Psoas muscle (tissue), 8 donors: ENCODE data around the gene LARP1. TPM values are rescaled to one million over a fixed set of nuclear protein-coding genes. Genes with fewer than 3 reads are reported as not detected.

Experiments used
- ATAC-seq, 4 donors: fragments of 200-7000 bp; cut with Tn5 transposase; one replicate each; pipeline ENCODE4 v1.9.1; 2020; ENCODE audit warnings: moderate library complexity in 3 of 4, mild to moderate bottlenecking in 2 of 4
- DNase-seq, 2 donors: peaks; one replicate each; pipeline ENCODE4 v3.0.0-alpha.2; 2020
- H3K27ac ChIP-seq: fragments of 200-600 bp; one replicate; pipeline ENCODE4 v1.8.0; 2022
- H3K27me3 ChIP-seq, 3 donors: fragments of 200-600 bp in 1 of 3; one replicate each; pipeline versions ENCODE4 v1.6.1 to v1.8.0; 2013 to 2022; ENCODE audit warnings: low read length in 2 of 3, mild to moderate bottlenecking in 2 of 3, moderate library complexity in 1 of 3; ENCODE audit not compliant: insufficient read depth in 3 of 3
- H3K36me3 ChIP-seq, 2 donors: fragments of 200-600 bp in 1 of 2; one replicate each; pipeline versions ENCODE4 v1.6.1 to v1.8.0; 2013 to 2022; ENCODE audit warnings: low read depth in 1 of 2, mild to moderate bottlenecking in 1 of 2, moderate library complexity in 1 of 2; ENCODE audit not compliant: insufficient read depth in 1 of 2
- H3K4me1 ChIP-seq: fragments of 200-600 bp; one replicate; pipeline ENCODE4 v1.8.0; 2022
- H3K4me3 ChIP-seq: fragments of 200-600 bp; one replicate; pipeline ENCODE4 v1.8.0; 2022; ENCODE audit warnings: mild to moderate bottlenecking
- H3K9me3 ChIP-seq: fragments of 200-600 bp; one replicate; pipeline ENCODE4 v1.8.0; 2022
- WGBS, 3 donors: extraction: QIAGEN DNeasy Blood & Tissue Kit; methylation state at CpG; one replicate each; pipeline versions ENCODE4 v1.1.6 to v1.1.7; 2013; 5-methylcytosine and 5-hydroxymethylcytosine counted together
- intact Hi-C, 2 donors: fragments of 100-400 bp; cut with DNase I; formaldehyde crosslinking; loops; one replicate each; pipeline versions ENCODE4 v1.11.0 to v1.14.2; 2022
- long read RNA-seq, 2 donors: library from polyadenylated mRNA; unstranded; transcript quantifications; one replicate each; pipeline ENCODE4 v2.0.0, GENCODE V29; 2021
- polyA plus RNA-seq, 3 donors: library from polyadenylated mRNA; stranded (reverse); fragments of 200-250 nt; gene quantifications; one replicate each; pipeline ENCODE4 v1.2.3, GENCODE V29; 2013
- total RNA-seq, 4 donors: library from RNA; stranded (reverse); fragmentation: NEBNext Ultra II Directional in 2 of 4; extraction: Animal tissue kit (Norgen Biotek cat#: 25700) in 2 of 4; gene quantifications; one replicate each; pipeline versions ENCODE4 v1.2.1 to v1.2.4, GENCODE V29; 2021 to 2023
- TF ChIP-seq, protein P1 (sequence below): fragments of 200-600 bp; IDR thresholded peaks from one replicate; pipeline ENCODE4 v1.8.0; 2022; ENCODE audit warnings: antibody characterized with exemption
- donor health status: healthy with polysubstance abuse.
- donor health status: DM: no; HTN: no; CAD: no; lungs with moderate emphysema.
- donor health status: Bipolar disorder and iron deficiency.
- donor health status: healthy.
- donor health status: DM: yes; HTN: yes; CAD: no.
- donor health status: DM: no; HTN: no; CAD: no.
- donor health status: DM: no; HTN: no; CAD: no.
- donor health status: DM: yes; HTN: yes; CAD: no.

Gene LARP1
- total RNA-seq = 100 to 1,000 TPM; 105 to 173 (median 162) TPM
- 100 to 1,000 TPM in 1 of 3 donors, 10 to 100 TPM in 2; 34.1 to 108 (median 48.4) TPM for polyA plus RNA-seq
- long read RNA-seq, donor 1, partial matches to known transcripts = 8 of 41 reads
- long read RNA-seq, donor 1, other reads (novel, unspliced or antisense) = 33 of 41 reads
- long read RNA-seq, donor 2, partial matches to known transcripts = 35 of 128 reads
- long read RNA-seq, donor 2, other reads (novel, unspliced or antisense) = 92 of 128 reads

- H3K27me3 ChIP-seq = no peaks in the 10 kb centered on the region
- peak; percentile 14 to 39 (median 27) for ATAC-seq
- peak in 1 of 2 donors; percentile 77 for DNase-seq
- TF ChIP-seq, protein P1, sequence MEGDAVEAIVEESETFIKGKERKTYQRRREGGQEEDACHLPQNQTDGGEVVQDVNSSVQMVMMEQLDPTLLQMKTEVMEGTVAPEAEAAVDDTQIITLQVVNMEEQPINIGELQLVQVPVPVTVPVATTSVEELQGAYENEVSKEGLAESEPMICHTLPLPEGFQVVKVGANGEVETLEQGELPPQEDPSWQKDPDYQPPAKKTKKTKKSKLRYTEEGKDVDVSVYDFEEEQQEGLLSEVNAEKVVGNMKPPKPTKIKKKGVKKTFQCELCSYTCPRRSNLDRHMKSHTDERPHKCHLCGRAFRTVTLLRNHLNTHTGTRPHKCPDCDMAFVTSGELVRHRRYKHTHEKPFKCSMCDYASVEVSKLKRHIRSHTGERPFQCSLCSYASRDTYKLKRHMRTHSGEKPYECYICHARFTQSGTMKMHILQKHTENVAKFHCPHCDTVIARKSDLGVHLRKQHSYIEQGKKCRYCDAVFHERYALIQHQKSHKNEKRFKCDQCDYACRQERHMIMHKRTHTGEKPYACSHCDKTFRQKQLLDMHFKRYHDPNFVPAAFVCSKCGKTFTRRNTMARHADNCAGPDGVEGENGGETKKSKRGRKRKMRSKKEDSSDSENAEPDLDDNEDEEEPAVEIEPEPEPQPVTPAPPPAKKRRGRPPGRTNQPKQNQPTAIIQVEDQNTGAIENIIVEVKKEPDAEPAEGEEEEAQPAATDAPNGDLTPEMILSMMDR = no peak
- 0 to 1% (median 1%) methylated on average over 27 to 74 of the region's 75 CpGs for WGBS, 3 donors
- peak within 1 kb of the TSS; percentile 99 for H3K27ac ChIP-seq
- H3K4me1 ChIP-seq = peaks cover 42% of the 10 kb centered on the region
- H3K36me3 ChIP-seq = no peaks in the 10 kb centered on the region
- intact Hi-C loops = loop anchor here (1.0 to 5.0 kb wide), 4 partner anchors 73 to 182 kb away; partner anchors contain the start of genes CNOT8 (in 2 of the 2) and GEMIN5 (in 1 of the 2)
- H3K4me3 ChIP-seq = peak within 1 kb of the TSS; percentile 99
- H3K9me3 ChIP-seq = no peaks in the 10 kb centered on the region
These were observed at the start of gene LARP1 for GRCh38 chr5:154755361-154756008. Gene LARP1 (plus strand): TSS chr5:154755377. CDS start chr5:154755758, 381 bp downstream.

GRCh38 chr5:154706416-154706815, 48.8 kb upstream of the LARP1 start:
- Histone ChIP-seq H3K27ac (peak overlapping the region; percentile 1), H3K27me3 (no peaks in the 10 kb centered on the region), H3K4me1 (peaks cover 17% of the 10 kb centered on the region), H3K4me3 (no peak overlapping the region), H3K9me3 (no peaks in the 10 kb centered on the region), H3K36me3 (no peaks in the 10 kb centered on the region)
- no peak for ATAC-seq
- DNase-seq = no peak
- TF ChIP-seq, protein P1 = no peak
- WGBS, 3 donors = 97 to 100% (median 98%) methylated on average over 1 of the region's 1 CpG
- intact Hi-C loops = no loop called here

- Histone ChIP-seq H3K27ac (peak overlapping the region; percentile 55), H3K4me3 (no peak overlapping the region), H3K36me3 (no peaks in the 10 kb centered on the region), H3K4me1 (peaks cover 16% of the 10 kb centered on the region), H3K27me3 (no peaks in the 10 kb centered on the region), H3K9me3 (no peaks in the 10 kb centered on the region)
- ATAC-seq (no peak), DNase-seq (no peak)
- WGBS, 3 donors = 76 to 85% (median 79%) methylated on average over 5 of the region's 5 CpGs
- intact Hi-C loops = no loop called here
- TF ChIP-seq, protein P1 = no peak
These were observed 47.5 kb upstream of the LARP1 start for GRCh38 chr5:154707641-154708040.

GRCh38 chr5:154708207-154708606, 47.0 kb upstream of the LARP1 start:
- intact Hi-C loops = no loop called here
- DNase-seq (no peak), ATAC-seq (peak in 3 of 4 donors; percentile 51 to 66 (median 53))
- H3K27me3 ChIP-seq = no peaks in the 10 kb centered on the region
- H3K36me3 ChIP-seq = no peaks in the 10 kb centered on the region
- H3K4me1 ChIP-seq = peaks cover 21% of the 10 kb centered on the region
- WGBS, 3 donors = 54 to 72% (median 66%) methylated on average over 6 of the region's 6 CpGs
- H3K4me3 ChIP-seq = no peak overlapping the region
- H3K27ac ChIP-seq = peak overlapping the region; percentile 55
- TF ChIP-seq, protein P1 = no peak
- no peaks in the 10 kb centered on the region for H3K9me3 ChIP-seq
